H9 (cell line): Measurements from ENCODE around the gene R3HDM4. TPM values are rescaled to one million over a fixed set of nuclear protein-coding genes. Genes with fewer than 3 reads are reported as not detected.

Experiments
- DNase-seq: peaks from one replicate; pipeline ENCODE4 v3.0.0-alpha.2; 2017
- H2AFZ ChIP-seq: one replicate; pipeline ENCODE4 v1.6.1; 2013; ENCODE audit warnings: mild to moderate bottlenecking, low read length, control low read depth, moderate library complexity
- H2AK5ac ChIP-seq: 2 replicates; pipeline ENCODE4 v1.6.1; 2013; ENCODE audit warnings: low read length, control low read depth, mixed read lengths; ENCODE audit not compliant: insufficient read length
- H2BK120ac ChIP-seq: one replicate; pipeline ENCODE4 v1.6.1; 2013; ENCODE audit warnings: low read depth, mild to moderate bottlenecking, low read length, control low read depth, inconsistent platforms; ENCODE audit not compliant: poor library complexity, severe bottlenecking
- H2BK12ac ChIP-seq: 2 replicates; pipeline ENCODE4 v1.6.1; 2013; ENCODE audit warnings: low read length, control low read depth, mixed read lengths, low read depth; ENCODE audit not compliant: insufficient read length
- H2BK15ac ChIP-seq: 2 replicates; pipeline ENCODE4 v1.6.1; 2013; ENCODE audit warnings: low read depth, low read length, control low read depth
- H2BK20ac ChIP-seq: one replicate; pipeline ENCODE4 v1.6.1; 2013; ENCODE audit warnings: low read depth, mild to moderate bottlenecking, low read length, control low read depth, inconsistent platforms; ENCODE audit not compliant: poor library complexity, severe bottlenecking
- H2BK5ac ChIP-seq: 2 replicates; pipeline ENCODE4 v1.6.1; 2013; ENCODE audit warnings: low read length, control low read depth, mixed read lengths; ENCODE audit not compliant: insufficient read length
- H3K14ac ChIP-seq: 2 replicates; pipeline ENCODE4 v1.6.1; 2013; ENCODE audit warnings: low read length, control low read depth; ENCODE audit not compliant: insufficient read depth
- H3K18ac ChIP-seq: 2 replicates; pipeline ENCODE4 v1.6.1; 2013; ENCODE audit warnings: low read depth, mild to moderate bottlenecking, mixed read lengths, low read length, control low read depth; ENCODE audit not compliant: insufficient read length
- H3K23ac ChIP-seq: 2 replicates; pipeline ENCODE4 v1.6.1; 2013; ENCODE audit warnings: low read length, control low read depth, mixed read lengths, low read depth; ENCODE audit not compliant: insufficient read length
- H3K23me2 ChIP-seq: 2 replicates; pipeline ENCODE4 v1.6.1; 2013; ENCODE audit warnings: low read depth, mild to moderate bottlenecking, mixed read lengths, low read length, control low read depth; ENCODE audit not compliant: insufficient read length, poor library complexity, severe bottlenecking
- H3K27ac ChIP-seq: 2 replicates; pipeline ENCODE4 v1.5.1; 2013; ENCODE audit warnings: low read length, control low read depth, mixed read lengths, low read depth; ENCODE audit not compliant: insufficient read length
- H3K27me3 ChIP-seq: 2 replicates; pipeline ENCODE4 v1.6.1; 2013; ENCODE audit warnings: low read length, control low read depth, inconsistent platforms; ENCODE audit not compliant: insufficient read depth
- H3K4ac ChIP-seq: 2 replicates; pipeline ENCODE4 v1.6.1; 2013; ENCODE audit warnings: low read depth, mild to moderate bottlenecking, control low read depth, inconsistent platforms, low read length, moderate library complexity
- H3K4me1 ChIP-seq: 2 replicates; pipeline ENCODE4 v1.6.1; 2013; ENCODE audit warnings: low read length, control low read depth, inconsistent platforms; ENCODE audit not compliant: insufficient read depth
- H3K4me2 ChIP-seq: 2 replicates; pipeline ENCODE4 v1.6.1; 2013; ENCODE audit warnings: low read length, control low read depth, mixed read lengths; ENCODE audit not compliant: insufficient read length, insufficient read depth
- H3K56ac ChIP-seq: 2 replicates; pipeline ENCODE4 v1.6.1; 2013; ENCODE audit warnings: low read depth, mild to moderate bottlenecking, mixed read lengths, low read length, control low read depth; ENCODE audit not compliant: insufficient read length
- H3K79me1 ChIP-seq: 2 replicates; pipeline ENCODE4 v1.6.1; 2013; ENCODE audit warnings: low read depth, mild to moderate bottlenecking, moderate library complexity, low read length, control low read depth, inconsistent platforms; ENCODE audit not compliant: insufficient read depth, poor library complexity, severe bottlenecking
- H3K79me2 ChIP-seq: 2 replicates; pipeline ENCODE4 v1.6.1; 2013; ENCODE audit warnings: low read length, control low read depth, inconsistent platforms; ENCODE audit not compliant: insufficient read depth
- H3K9ac ChIP-seq: 2 replicates; pipeline ENCODE4 v1.6.1; 2013; ENCODE audit warnings: low read length, control low read depth, mixed read lengths; ENCODE audit not compliant: insufficient read length; ENCODE audit errors: extremely low read depth
- H3K9me3 ChIP-seq: one replicate; pipeline ENCODE4 v1.6.1; 2013; ENCODE audit warnings: low read depth, low read length, inconsistent platforms; ENCODE audit not compliant: control insufficient read depth
- H3T11ph ChIP-seq: one replicate; pipeline ENCODE4 v1.6.1; 2013; ENCODE audit warnings: mild to moderate bottlenecking, low read length, control low read depth, inconsistent platforms
- H4K20me1 ChIP-seq: one replicate; pipeline ENCODE4 v1.6.1; 2013; ENCODE audit not compliant: control insufficient read depth, insufficient read length, insufficient read depth
- H4K5ac ChIP-seq: 2 replicates; pipeline ENCODE4 v1.6.1; 2013; ENCODE audit warnings: low read depth, mild to moderate bottlenecking, mixed read lengths, low read length, control low read depth; ENCODE audit not compliant: insufficient read length
- H4K8ac ChIP-seq: replicated peaks from 2 replicates; pipeline ENCODE4 v1.6.1; 2013; ENCODE audit warnings: low read length, control low read depth, mixed read lengths, low read depth; ENCODE audit not compliant: insufficient read length
- H4K91ac ChIP-seq: 2 replicates; pipeline ENCODE4 v1.6.1; 2013; ENCODE audit warnings: low read depth, mild to moderate bottlenecking, moderate library complexity, mixed read lengths, low read length, control low read depth; ENCODE audit not compliant: insufficient read length
- H3K27ac Mint-ChIP-seq, 3 experiments: 2 replicates in 2 of 3; 3 replicates in 1 of 3; pipeline ENCODE4 v1.8.0; 2020 to 2021; ENCODE audit warnings: mixed read lengths in 3 of 3, mild to moderate bottlenecking in 1 of 3, moderate library complexity in 1 of 3
- H3K27me3 Mint-ChIP-seq: 2 replicates; pipeline ENCODE4 v1.8.0; 2021; ENCODE audit warnings: low read depth, mild to moderate bottlenecking, moderate library complexity, mixed read lengths
- H3K36me3 Mint-ChIP-seq, 3 experiments: 2 replicates in 2 of 3; 3 replicates in 1 of 3; pipeline ENCODE4 v1.8.0; 2020 to 2021; ENCODE audit warnings: low read depth in 3 of 3, mixed read lengths in 3 of 3; ENCODE audit not compliant: insufficient read depth in 1 of 3
- H3K4me1 Mint-ChIP-seq, 2 experiments: 2 replicates each; pipeline ENCODE4 v1.8.0; 2020; ENCODE audit warnings: mixed read lengths in 2 of 2
- H3K4me3 Mint-ChIP-seq, 2 experiments: 2 replicates in 1 of 2; 3 replicates in 1 of 2; pipeline ENCODE4 v1.8.0; 2020 to 2021; ENCODE audit warnings: mild to moderate bottlenecking in 2 of 2, mixed read lengths in 2 of 2, moderate library complexity in 1 of 2
- H3K9me3 Mint-ChIP-seq, 2 experiments: 2 replicates in 1 of 2; 3 replicates in 1 of 2; pipeline ENCODE4 v1.8.0; 2020; ENCODE audit warnings: mild to moderate bottlenecking in 2 of 2, mixed read lengths in 2 of 2, moderate library complexity in 1 of 2
- WGBS: extraction: QIAGEN DNeasy Blood & Tissue Kit; methylation state at CpG from one replicate; pipeline ENCODE4 v1.1.7; 2013; ENCODE audit warnings: missing lambda C conversion rate, low lambda C conversion rate, mixed read lengths; ENCODE audit not compliant: insufficient read length; ENCODE audit errors: extremely low coverage; 5-methylcytosine and 5-hydroxymethylcytosine counted together
- total RNA-seq: library from RNA; stranded (reverse); gene quantifications from 2 replicates; pipeline ENCODE4 v1.2.1, GENCODE V29; 2021
- TF ChIP-seq, protein P1 (sequence below): fragments of 200-600 bp; sonication (generic); conservative IDR thresholded peaks from 3 replicates; pipeline ENCODE4 v1.8.0; 2021; ENCODE audit warnings: antibody characterized with exemption, mild to moderate bottlenecking

R3HDM4 gene
- total RNA-seq, 1 experiment from 2014 or later, result 66.4 TPM

DNA sequence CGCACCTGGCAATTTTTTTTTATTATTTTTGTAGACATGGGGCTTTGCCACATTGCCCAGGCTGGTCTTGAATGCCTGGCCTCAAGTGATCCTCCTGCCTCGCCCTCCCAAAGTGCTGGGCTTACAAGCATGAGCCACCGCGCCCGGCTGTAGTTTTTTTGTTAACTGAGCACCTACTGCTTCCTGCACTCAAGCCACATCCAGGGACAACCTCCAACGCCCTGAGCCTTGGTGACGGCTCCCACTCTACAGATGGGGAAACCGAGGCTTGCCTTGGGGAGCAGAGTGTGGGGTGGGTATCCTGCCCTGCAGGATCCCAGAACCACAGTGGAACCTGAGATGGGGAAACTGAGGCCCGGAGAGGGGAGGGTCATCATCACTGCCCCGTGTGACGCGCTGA lies 57.9 kb downstream of the R3HDM4 start:
- H2BK20ac ChIP-seq, result no peak overlapping the region
- H3K23ac ChIP-seq, result no peak overlapping the region
- no peak overlapping the region for H2AK5ac ChIP-seq
- no peak overlapping the region for H3K27ac ChIP-seq
- H3K56ac ChIP-seq, result no peak overlapping the region
- no peak overlapping the region for H3K9ac ChIP-seq
- H3T11ph ChIP-seq, result no peak overlapping the region
- H3K18ac ChIP-seq, result no peak overlapping the region
- no peak overlapping the region for H4K91ac ChIP-seq
- H2BK5ac ChIP-seq, result no peak overlapping the region
- no peak overlapping the region for H3K4ac ChIP-seq
- H4K20me1 ChIP-seq, result no peaks in the 10 kb centered on the region
- no peaks in the 10 kb centered on the region for H3K79me1 ChIP-seq
- WGBS, result no CpG with 5 or more reads among the region's 12 CpGs
- H2BK15ac ChIP-seq, result no peak overlapping the region
- no peak overlapping the region for H4K5ac ChIP-seq
- no peaks in the 10 kb centered on the region for H3K36me3 Mint-ChIP-seq
- H3K9me3 Mint-ChIP-seq, result peaks cover 0 to 2% of the 10 kb centered on the region in 2 experiments; a peak in 1 of 5 replicates
- peaks cover 3% of the 10 kb centered on the region; the same call in 1 of the 2 replicates for H3K27me3 ChIP-seq
- no peak overlapping the region for H2AFZ ChIP-seq
- no peak overlapping the region for H2BK120ac ChIP-seq
- H3K4me3 Mint-ChIP-seq, result no peak overlapping the region
- H3K4me1 ChIP-seq, result no peaks in the 10 kb centered on the region
- no peak overlapping the region for H4K8ac ChIP-seq
- no peaks in the 10 kb centered on the region for H3K9me3 ChIP-seq
- peaks cover 32% of the 10 kb centered on the region for H3K27me3 Mint-ChIP-seq
- no peaks in the 10 kb centered on the region for H3K4me1 Mint-ChIP-seq
- no peak overlapping the region for H3K14ac ChIP-seq
- no peaks in the 10 kb centered on the region for H3K23me2 ChIP-seq
- TF ChIP-seq, protein P1, sequence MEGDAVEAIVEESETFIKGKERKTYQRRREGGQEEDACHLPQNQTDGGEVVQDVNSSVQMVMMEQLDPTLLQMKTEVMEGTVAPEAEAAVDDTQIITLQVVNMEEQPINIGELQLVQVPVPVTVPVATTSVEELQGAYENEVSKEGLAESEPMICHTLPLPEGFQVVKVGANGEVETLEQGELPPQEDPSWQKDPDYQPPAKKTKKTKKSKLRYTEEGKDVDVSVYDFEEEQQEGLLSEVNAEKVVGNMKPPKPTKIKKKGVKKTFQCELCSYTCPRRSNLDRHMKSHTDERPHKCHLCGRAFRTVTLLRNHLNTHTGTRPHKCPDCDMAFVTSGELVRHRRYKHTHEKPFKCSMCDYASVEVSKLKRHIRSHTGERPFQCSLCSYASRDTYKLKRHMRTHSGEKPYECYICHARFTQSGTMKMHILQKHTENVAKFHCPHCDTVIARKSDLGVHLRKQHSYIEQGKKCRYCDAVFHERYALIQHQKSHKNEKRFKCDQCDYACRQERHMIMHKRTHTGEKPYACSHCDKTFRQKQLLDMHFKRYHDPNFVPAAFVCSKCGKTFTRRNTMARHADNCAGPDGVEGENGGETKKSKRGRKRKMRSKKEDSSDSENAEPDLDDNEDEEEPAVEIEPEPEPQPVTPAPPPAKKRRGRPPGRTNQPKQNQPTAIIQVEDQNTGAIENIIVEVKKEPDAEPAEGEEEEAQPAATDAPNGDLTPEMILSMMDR, result no peak
- H3K79me2 ChIP-seq, result no peaks in the 10 kb centered on the region
- H2BK12ac ChIP-seq, result no peak overlapping the region
- no peak overlapping the region for H3K27ac Mint-ChIP-seq
- no peak for DNase-seq
- no peak overlapping the region for H3K4me2 ChIP-seq
